B cell (primary cell): Measurements from ENCODE around the gene GABRR2. TPM values are rescaled to one million over a fixed set of nuclear protein-coding genes. Genes with fewer than 3 reads are reported as not detected.

Source experiments
- ATAC-seq: fragments of 200-7000 bp; cut with Tn5 transposase; one replicate; pipeline ENCODE4 v1.10.0; 2021; ENCODE audit warnings: low read depth, mild to moderate bottlenecking, moderate number of reproducible peaks, moderate library complexity
- CTCF ChIA-PET: fragments of 350-600 bp; sonication (Branson Sonifier 250); formaldehyde crosslinking; loops from one replicate; lab custom pipeline; 2021; ENCODE audit warnings: antibody characterized with exemption, inconsistent platforms; lab: Charles Lee
- POLR2A ChIA-PET: fragments of 350-600 bp; sonication (Branson Sonifier 250); formaldehyde crosslinking; loops from one replicate; lab custom pipeline; 2021; ENCODE audit warnings: antibody characterized with exemption; lab: Charles Lee
- DNase-seq: peaks from one replicate; pipeline ENCODE4 v3.0.0; 2013
- H2AFZ ChIP-seq: 2 replicates; pipeline ENCODE4 v1.6.1; 2012; ENCODE audit warnings: mild to moderate bottlenecking, low read depth, low read length; ENCODE audit not compliant: insufficient read depth, poor library complexity, severe bottlenecking
- H3K27ac ChIP-seq, 2 donors: 1 replicate in 1 of 2; 2 replicates in 1 of 2; pipeline ENCODE4 v1.5.1; 2012 to 2013; ENCODE audit warnings: low read length in 2 of 2, mild to moderate bottlenecking in 2 of 2, moderate library complexity in 1 of 2
- H3K27me3 ChIP-seq, 4 experiments: fragments of 200-600 bp in 1 of 4; sonication (generic) in 1 of 4; replicated peaks in 1 of 4; 1 replicate in 2 of 4; 2 replicates in 2 of 4; pipeline versions ENCODE4 v1.6.1 to v1.7.0; 2013 to 2016; ENCODE audit warnings: low read length in 3 of 4, mild to moderate bottlenecking in 2 of 4, mixed read lengths in 1 of 4, moderate library complexity in 1 of 4; ENCODE audit not compliant: insufficient read depth in 4 of 4, control insufficient read depth in 3 of 4; ENCODE audit errors: control extremely low read depth in 1 of 4
- H3K36me3 ChIP-seq, 2 experiments: replicated peaks in 1 of 2; 1 replicate in 1 of 2; 2 replicates in 1 of 2; pipeline versions ENCODE4 v1.6.1 to v1.7.1; 2013; ENCODE audit warnings: low read length in 1 of 2; ENCODE audit not compliant: insufficient read depth in 2 of 2, control insufficient read depth in 1 of 2; ENCODE audit errors: control extremely low read depth in 1 of 2, extremely low read depth in 1 of 2
- H3K4me1 ChIP-seq, 2 donors: fragments of 200-600 bp in 1 of 2; sonication (generic) in 1 of 2; 1 replicate in 1 of 2; 2 replicates in 1 of 2; pipeline versions ENCODE4 v1.5.1 to v1.6.1; 2013 to 2017; ENCODE audit warnings: low read length in 2 of 2; ENCODE audit not compliant: control insufficient read depth in 2 of 2, insufficient read depth in 2 of 2
- H3K4me2 ChIP-seq: replicated peaks from 2 replicates; pipeline ENCODE3; 2012; ENCODE audit warnings: mild to moderate bottlenecking, low read depth, low read length; ENCODE audit not compliant: poor library complexity, severe bottlenecking
- H3K4me3 ChIP-seq, 5 experiments: fragments of 200-600 bp in 1 of 5; sonication (generic) in 1 of 5; 1 replicate in 3 of 5; 2 replicates in 2 of 5; pipeline versions ENCODE4 v1.5.1 to v1.7.0; 2011 to 2016; ENCODE audit warnings: low read length in 4 of 5, mild to moderate bottlenecking in 4 of 5, low read depth in 2 of 5, control low read depth in 1 of 5, moderate library complexity in 1 of 5; ENCODE audit not compliant: insufficient read depth in 1 of 5; ENCODE audit errors: control extremely low read depth in 1 of 5, extremely low read depth in 1 of 5
- H3K79me2 ChIP-seq: fragments of 200-600 bp; sonication (generic); one replicate; pipeline ENCODE4 v1.6.0; 2016; ENCODE audit warnings: low read length; ENCODE audit not compliant: control insufficient read depth, insufficient read depth
- H3K9ac ChIP-seq: fragments of 200-600 bp; sonication (generic); 2 replicates; pipeline ENCODE4 v1.6.1; 2017; ENCODE audit warnings: mild to moderate bottlenecking, low read length, moderate library complexity
- H3K9me3 ChIP-seq, 3 donors: one replicate each; pipeline versions ENCODE4 v1.6.1 to v1.7.1; 2013; ENCODE audit warnings: low read length in 2 of 3; ENCODE audit not compliant: control insufficient read depth in 2 of 3, insufficient read depth in 1 of 3; ENCODE audit errors: control extremely low read depth in 1 of 3
- H4K20me1 ChIP-seq: 2 replicates; pipeline ENCODE4 v1.6.0; 2012; ENCODE audit warnings: mild to moderate bottlenecking, low read length; ENCODE audit not compliant: insufficient read depth, control insufficient read depth, poor library complexity, severe bottlenecking
- H3K27ac Mint-ChIP-seq: one replicate; pipeline ENCODE4 v1.8.0; 2021; ENCODE audit warnings: mixed read lengths
- H3K27me3 Mint-ChIP-seq: one replicate; pipeline ENCODE4 v1.8.0; 2021; ENCODE audit warnings: mixed read lengths
- H3K4me1 Mint-ChIP-seq: one replicate; pipeline ENCODE4 v1.8.0; 2021; ENCODE audit warnings: mixed read lengths
- H3K4me3 Mint-ChIP-seq: one replicate; pipeline ENCODE4 v1.8.0; 2021; ENCODE audit warnings: mixed read lengths
- H3K9me3 Mint-ChIP-seq: one replicate; pipeline ENCODE4 v1.8.0; 2022; ENCODE audit warnings: mixed read lengths; ENCODE audit not compliant: insufficient read depth
- EZH2 ChIP-seq: IDR thresholded peaks from 2 replicates; pipeline ENCODE4 v1.6.1; 2012; ENCODE audit warnings: borderline replicate concordance, low read depth, mild to moderate bottlenecking, moderate library complexity, low read length; ENCODE audit not compliant: insufficient read depth, poor library complexity, severe bottlenecking
- WGBS: methylation state at CpG from one replicate; pipeline ENCODE4 v1.1.5; 2013; ENCODE audit warnings: missing lambda C conversion rate; ENCODE audit not compliant: insufficient coverage; 5-methylcytosine and 5-hydroxymethylcytosine counted together
- intact Hi-C: fragments of 100-400 bp; cut with micrococcal nuclease; formaldehyde crosslinking; loops from one replicate; pipeline ENCODE4 v1.10.0; 2022
- polyA plus RNA-seq: library from polyadenylated mRNA; depleted of rRNA; stranded (reverse); fragments of >200 nt; gene quantifications from 2 replicates; pipeline ENCODE4 v1.2.3, GENCODE V29; 2012
- total RNA-seq, 2 donors: library from RNA; stranded (reverse); fragments of 120-200 nt in 1 of 2; gene quantifications; 1 replicate in 1 of 2; 2 replicates in 1 of 2; pipeline versions ENCODE4 v1.2.3 to v1.2.4, GENCODE V29; 2013 to 2022
- TF ChIP-seq, protein P1 (sequence below): fragments of 200-600 bp; IDR thresholded peaks from one replicate; pipeline ENCODE4 v1.8.0; 2022; ENCODE audit warnings: antibody characterized with exemption, mild to moderate bottlenecking

The GABRR2 gene
- total and polyA plus RNA-seq, 2 donors (not counting 1 experiment from before 2014, with no cell fraction given): 0.59 to 4.7 TPM

DNA sequence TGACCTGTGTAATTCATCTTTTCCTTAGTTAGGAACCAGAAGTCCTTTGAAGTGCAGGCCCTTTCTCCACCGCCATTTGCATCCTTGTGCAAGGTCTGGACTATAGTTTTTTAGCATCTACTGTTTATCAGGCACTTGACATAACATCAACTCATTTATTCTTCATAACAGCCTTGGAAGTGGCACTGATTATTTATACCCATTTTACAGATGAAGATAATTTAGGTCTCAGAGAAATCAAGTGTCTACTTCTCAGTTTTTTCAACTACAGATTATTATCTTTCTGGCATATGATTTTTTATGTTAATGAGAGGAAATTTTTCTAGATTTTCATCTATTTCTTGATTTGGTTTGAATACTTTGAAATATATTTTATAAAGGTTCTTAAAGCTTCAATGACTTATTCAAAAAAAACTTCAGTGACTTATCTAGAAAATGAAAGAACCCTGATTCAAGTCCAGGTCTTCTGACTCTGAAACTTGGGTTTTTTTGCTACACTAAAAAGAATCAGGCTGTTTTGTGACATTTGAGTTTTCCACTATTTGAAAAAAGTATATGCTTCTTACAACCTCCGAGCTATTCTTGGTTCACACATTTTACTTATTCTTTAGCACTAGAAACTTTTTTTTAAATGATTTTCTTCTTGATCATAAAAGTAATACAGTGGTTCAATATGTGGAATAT is 40.6 kb upstream of the GABRR2 start:
- H3K27ac Mint-ChIP-seq: peak overlapping the region; percentile 81

More for the DNA sequence above, 40.6 kb upstream of the GABRR2 start:
- peak overlapping the region; percentile 13 for H3K9ac ChIP-seq
- no peak overlapping the region for H2AFZ ChIP-seq
- H3K27me3 Mint-ChIP-seq: no peaks in the 10 kb centered on the region
- H3K36me3 ChIP-seq: no peaks in the 10 kb centered on the region
- H3K27ac ChIP-seq: peak overlapping the region; percentile 87 to 91
- intact Hi-C loops: loop anchor here (10.0 kb wide), 5 partner anchors 729 to 1881 kb away; partner anchors contain the start of genes AKIRIN2 and SLC35A1
- ATAC-seq: no peak
- ChIA-PET CTCF (interaction anchor here (1.0 to 11.4 kb wide), 4 partner anchors 10 to 25 kb away, joined by 3 to 141 read pairs (median 25); no protein-coding TSS in a partner anchor), POLR2A (interaction anchor here (0.7 kb wide), 1 partner anchor 465 kb away, joined by 5 read pairs; no protein-coding TSS in a partner anchor)
- H4K20me1 ChIP-seq: no peaks in the 10 kb centered on the region
- H3K4me2 ChIP-seq: peak overlapping the region; percentile 73
- H3K4me1 Mint-ChIP-seq: peaks cover 74% of the 10 kb centered on the region
- H3K9me3 ChIP-seq: no peaks in the 10 kb centered on the region
- H3K4me3 Mint-ChIP-seq: no peak overlapping the region
- no peak overlapping the region for H3K4me3 ChIP-seq
- H3K27me3 ChIP-seq: no peaks in the 10 kb centered on the region
- no CpG with 5 or more reads among the region's 2 CpGs for WGBS
- DNase-seq: no peak
- H3K4me1 ChIP-seq: peaks cover 70 to 74% of the 10 kb centered on the region in 2 donors
- no peaks in the 10 kb centered on the region for H3K9me3 Mint-ChIP-seq
- no peak for TF ChIP-seq EZH2
- TF ChIP-seq, protein P1, sequence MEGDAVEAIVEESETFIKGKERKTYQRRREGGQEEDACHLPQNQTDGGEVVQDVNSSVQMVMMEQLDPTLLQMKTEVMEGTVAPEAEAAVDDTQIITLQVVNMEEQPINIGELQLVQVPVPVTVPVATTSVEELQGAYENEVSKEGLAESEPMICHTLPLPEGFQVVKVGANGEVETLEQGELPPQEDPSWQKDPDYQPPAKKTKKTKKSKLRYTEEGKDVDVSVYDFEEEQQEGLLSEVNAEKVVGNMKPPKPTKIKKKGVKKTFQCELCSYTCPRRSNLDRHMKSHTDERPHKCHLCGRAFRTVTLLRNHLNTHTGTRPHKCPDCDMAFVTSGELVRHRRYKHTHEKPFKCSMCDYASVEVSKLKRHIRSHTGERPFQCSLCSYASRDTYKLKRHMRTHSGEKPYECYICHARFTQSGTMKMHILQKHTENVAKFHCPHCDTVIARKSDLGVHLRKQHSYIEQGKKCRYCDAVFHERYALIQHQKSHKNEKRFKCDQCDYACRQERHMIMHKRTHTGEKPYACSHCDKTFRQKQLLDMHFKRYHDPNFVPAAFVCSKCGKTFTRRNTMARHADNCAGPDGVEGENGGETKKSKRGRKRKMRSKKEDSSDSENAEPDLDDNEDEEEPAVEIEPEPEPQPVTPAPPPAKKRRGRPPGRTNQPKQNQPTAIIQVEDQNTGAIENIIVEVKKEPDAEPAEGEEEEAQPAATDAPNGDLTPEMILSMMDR: no peak
- H3K79me2 ChIP-seq: peaks cover 60% of the 10 kb centered on the region
